GM21390 (cell line): ENCODE data around the gene LYL1.

Experiments
- ATAC-seq: cut with Tn5 transposase; IDR thresholded peaks from one replicate; pipeline ENCODE4 v1.9.1; 2021; ENCODE audit not compliant: unreplicated experiment

The LYL1 gene

DNA sequence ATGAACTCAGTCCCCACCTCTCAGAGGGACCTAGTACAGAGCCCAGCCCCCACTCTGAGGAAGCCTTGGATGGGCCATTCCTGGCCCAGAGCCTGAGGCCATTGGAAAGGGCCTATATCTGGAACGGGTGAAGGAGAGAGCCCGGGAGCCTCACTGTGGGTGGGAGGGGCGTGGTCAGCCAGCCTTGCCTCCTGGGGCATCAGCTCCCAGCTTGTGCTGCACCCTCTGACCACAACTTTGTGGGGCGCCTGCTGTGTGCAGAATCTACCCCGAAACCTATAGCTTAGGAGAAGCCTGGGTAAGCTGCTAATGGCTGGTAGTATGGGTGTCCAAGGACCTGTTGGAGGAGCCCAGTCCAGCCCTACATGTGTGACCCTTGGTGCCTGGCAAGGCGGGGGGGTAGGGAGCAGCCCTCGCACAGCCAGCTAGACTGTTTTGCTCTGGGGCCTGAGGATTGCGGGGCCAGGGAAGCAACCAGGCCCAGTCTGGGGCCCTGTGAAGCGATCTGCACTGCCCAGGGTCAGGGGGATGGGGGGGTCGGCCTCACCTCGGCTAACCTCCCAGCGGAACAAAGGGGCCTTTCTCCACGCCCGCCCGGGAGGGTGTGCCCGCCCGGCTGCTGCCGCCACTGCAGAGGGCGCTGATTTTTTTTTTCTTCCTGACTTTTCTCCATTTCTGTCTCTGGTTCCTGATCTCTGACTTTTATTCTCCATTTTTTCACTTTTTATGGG, 42.3 kb downstream of the LYL1 start:
- ATAC-seq = no peak

DNA sequence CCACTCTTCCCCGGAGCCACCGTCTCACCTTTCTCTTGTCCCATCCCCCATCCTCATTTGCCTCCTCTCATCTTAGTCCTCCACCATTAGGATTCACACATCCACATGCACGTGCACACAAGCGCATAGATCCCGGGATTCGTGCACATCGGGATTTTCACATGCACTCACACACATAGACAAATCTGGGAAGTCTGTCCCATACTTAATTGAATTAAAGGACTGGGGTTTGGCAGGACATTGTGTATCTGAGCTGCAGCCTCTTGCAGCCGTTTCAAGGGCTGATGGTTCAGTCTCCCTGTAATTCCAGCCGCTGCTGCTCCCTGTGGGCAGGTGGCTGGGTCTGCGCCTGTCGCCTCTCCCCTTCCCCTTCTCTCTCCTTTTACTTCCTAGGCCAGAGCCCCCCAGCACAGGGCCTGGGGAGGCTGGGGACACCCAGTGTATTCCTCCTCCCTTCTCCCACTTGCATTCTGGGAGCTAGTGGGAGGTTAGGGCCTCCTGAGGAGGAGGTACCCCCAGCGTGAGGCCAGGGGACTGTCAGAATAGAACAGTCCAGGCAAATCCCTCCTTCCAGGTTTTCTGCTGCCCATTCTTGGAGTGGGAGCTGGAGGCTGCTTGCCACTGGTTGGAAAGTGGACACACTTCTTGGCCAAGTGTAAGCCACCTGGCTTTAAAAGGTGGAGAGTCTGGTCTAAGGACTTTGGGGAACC, 43.6 kb downstream of the LYL1 start:
- ATAC-seq = no peak

DNA sequence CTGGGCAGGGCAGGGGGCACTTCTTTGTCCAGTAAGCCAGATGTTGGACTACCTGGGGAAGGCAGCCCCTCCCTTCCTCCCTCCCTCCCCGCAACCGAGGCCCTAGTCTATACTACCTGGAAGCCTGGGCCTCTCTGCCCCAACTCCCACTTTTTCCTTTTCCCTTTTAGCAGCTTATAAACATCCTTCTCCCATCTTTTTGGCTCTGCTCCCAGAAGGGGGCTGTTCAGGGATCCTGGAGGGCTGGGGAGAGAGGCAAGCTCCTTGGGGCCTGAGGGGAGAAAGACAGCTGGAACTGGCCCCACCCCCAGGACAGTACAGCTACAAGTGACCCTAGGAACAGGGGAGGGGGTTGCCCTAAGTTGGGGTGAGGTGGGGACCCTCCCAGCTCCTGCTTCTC, 44.9 kb downstream of the LYL1 start:
- ATAC-seq = no peak

DNA sequence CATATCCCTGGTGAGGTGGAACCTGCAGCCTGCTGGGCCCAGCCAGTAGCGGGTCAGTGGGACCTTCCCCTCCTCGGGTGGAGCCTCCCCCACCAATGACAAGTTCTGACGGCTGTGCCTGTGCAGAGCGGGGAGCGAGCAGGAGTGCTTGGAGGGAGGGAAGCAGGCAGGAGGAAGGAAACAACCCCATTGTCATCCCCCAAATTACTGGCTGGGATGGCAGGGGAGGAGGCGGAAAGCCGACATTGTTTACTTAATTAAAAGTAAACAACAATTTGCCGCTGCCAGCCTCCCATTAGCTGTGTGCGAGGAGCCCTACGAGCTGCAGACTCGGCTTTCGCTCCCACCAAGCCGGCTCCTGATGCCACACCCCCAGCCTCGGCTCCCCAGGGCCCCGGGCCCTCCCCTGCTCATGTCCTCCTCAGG, 45.5 kb downstream of the LYL1 start:
- no peak for ATAC-seq

DNA sequence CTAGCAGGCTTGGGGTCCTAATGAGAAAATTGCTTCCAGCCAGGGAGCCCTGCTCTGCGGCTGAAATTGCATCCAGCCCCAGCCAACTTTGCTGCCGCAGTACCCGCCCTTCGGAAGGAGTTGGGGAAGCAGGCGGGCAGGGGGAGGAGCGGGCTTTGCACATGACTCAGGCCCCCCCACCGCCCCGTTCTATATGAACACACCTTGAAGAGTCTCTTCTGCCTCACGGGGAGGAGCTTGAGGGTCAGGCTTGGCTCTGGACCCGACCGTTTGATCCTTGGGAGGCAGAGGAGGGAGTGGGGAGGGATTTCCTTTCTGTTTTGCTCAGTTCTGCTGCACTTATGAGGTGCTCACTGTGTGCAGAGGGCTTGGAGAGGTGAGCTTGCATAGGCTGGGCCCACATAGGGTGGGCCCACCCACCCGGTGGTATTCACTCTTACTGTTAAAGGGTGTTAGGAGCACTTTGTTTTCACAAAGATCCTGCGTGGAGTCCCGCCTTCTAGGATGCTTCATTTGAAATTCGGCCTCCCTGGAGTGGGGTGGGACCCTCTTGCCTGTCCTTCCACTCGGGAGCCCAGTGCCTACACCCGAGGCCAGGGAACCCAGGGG, 46.5 kb downstream of the LYL1 start:
- no peak for ATAC-seq

DNA sequence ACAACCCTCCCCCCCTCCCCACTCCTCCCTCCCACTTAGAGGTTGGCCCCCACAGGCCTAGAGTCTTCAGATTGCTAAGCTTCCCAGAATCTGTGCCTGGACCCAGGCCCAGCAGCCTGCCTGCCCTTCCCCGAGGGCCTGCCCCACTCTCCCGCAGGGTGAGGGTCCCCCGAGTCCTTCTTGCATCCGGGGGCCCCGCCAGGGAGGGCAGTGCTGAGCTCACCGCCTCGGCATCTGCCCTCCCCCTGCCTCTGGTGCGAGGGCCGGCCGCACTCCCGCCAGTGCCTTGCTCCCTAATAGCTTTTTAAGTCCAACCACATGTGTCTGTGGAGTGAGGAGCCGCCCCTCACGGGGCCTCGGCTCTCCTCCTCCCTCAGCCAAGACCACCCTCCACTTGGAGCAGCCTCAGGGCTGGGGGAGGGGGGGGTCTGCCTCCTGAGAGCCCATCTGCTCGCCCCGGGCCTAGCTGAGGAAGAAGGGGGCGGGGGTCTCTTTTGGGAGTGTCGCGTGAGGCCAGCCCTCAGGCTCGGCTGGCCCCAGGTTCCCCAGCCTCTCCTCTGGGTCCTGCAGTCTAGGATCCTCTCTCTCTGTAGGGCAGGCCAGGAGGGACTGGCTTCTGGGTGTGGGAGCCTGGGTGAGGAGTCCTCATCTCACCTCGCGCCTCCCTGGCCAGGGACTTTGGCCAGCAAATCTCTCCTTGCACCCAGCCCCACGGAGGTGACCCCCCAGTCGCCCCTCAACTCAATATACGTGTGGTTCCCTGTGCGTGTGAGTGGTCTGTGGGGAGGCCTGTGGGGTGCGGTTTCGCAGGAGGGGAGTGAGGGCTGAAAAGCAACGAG, 47.2 kb downstream of the LYL1 start:
- ATAC-seq = no peak

DNA sequence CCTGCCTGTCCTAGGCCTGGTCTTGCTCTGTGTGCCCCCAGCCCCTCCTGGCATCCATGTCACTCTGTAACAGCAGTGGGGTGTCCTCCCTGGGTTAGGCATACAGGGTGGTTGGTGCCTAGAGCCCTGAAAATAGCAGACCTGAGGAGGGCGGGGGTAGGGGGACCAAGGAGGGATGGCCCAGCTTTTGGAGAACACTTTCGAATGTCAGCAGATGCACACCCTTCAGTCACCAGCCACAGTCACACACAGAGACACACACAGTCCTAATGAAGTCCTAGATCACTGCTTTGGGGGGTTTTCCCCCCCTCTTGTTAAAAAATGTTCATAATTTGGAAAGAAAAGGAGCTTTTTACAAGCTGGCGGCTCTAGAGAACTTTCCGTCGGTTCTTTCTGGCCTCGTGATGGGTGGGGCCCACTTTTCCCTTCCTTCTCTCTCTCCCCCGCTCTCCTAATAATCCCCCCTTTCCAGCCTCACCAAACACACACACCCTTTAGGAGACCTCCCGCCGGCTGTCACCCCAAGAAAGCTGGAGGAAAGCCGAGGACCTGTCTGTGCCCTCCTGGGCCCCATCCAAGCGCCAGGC, 47.9 kb downstream of the LYL1 start:
- ATAC-seq = no peak

DNA sequence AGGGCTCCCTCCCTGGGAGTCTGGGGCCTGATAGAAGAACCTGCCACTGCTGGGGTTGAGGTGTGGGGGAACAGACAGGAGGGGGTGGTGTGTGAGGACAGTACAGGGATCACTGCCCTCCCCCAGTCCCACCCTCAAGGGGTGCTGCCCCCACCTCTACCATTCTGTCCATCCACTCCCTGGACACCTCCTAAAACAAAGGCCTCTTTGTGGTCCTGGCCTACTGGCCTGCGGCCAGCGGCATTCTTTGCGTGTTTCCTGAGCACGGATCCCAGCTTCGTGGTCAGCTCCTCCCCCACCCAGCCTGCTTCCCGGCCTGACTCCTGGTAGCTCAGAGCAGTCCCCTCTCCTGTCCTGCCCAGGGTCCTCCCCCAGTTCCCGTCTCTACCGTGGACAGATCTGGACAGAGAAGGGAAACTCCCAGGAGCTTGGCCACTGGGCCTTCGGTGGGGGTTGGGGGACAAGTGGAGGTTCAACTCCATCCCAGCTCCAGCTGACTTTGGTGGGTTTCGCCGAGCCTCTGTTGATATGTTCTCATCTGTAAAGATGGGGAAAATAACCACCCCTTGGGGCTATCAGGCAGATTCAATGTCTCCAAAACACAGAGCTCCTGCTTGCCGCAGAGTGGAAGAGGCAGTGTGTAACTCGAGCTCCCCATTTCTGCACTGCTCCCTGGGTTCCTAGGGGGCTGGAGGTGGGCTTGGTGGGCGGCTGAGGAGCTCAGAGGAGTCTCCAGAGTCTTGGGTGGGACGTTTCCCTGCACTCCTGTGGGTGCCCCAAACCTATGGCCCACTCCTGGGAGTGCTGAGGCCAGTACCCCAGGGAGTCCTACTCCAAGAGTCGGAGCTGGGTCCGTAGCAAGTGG, 48.7 kb downstream of the LYL1 start:
- no peak for ATAC-seq

DNA sequence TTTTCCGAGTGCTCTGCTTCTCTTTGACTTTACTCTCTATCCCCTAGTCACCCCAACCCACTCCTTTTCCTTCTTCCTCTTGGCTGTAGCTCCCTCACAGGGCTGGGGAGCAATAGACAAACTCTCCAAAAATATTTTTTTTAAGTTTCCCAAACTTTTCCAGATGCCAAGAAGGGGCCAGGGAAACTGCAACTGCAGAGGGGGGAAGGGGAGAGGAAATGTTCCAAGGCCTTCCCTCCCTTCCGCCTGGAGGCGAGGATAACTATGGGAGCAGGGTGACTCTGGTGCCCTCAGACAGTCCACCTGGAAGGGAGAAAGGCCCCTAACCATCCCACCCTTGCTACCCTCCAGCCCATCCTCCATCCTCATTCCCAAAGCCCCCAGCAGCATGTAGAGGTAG, 49.4 kb downstream of the LYL1 start:
- ATAC-seq = no peak

DNA sequence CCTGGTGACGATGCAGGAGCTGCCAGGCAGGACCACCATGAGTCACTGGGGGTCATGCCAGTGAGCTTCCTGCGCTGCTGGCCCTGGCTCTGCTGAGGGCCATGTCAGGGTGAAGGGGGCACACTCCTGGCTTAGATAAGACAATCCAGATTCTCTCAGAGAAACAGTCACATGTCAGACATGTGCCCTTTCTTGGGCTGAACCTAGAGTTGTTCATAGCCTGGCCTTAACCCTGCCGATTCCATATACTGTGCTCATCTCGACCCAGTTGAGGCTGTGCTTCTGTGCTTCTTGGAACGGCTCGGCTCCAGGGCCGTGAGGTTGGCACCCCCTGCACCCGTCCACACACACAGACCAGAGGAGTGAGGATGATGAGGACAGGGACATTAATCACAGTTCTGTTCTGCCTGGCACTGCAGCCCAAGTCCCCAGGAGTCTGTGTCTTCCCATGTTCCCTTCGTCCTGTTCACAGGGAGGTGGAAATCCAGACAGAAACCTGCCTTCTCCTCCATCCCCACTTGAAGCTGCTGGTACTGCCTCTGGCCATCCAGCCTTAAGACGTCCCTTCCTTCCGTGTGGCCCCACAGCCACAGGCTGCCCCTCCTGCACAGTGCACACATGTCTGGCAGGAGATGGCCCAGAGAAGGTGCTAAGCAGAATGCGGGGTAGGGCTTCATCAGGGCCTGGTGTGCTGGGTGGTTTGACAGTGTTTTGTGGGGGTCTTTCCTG, 50.0 kb downstream of the LYL1 start:
- ATAC-seq = no peak

DNA sequence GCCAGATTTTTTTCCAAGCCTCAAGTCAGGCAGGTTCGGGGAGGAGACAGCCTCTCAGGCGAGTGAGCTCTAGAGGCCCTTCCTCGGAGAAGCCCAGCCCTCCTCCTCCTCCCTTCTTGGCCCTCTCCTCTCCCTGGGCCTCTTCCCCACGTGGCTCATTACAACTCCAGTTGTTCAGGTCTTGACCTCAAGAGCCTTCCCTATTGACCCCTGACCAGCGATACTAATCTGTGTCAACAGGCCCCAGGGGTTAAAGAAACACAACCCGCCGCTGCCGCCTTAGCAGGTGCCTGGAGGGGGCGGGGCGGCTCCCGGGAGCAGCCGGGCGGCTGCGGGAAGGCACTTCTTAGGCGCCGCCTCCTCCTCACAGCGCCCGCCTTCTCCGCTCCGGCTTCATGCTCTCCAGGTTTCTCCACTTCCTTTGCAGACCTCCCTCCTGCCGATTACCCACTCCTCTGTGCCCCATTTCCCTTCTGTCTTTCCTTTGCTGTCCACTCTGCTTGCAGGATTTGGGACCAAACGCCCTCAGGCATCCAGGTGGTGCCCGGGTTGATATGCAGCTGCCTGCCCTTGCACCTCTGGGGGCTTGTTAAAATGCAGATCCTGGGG, 51.0 kb downstream of the LYL1 start:
- no peak for ATAC-seq

DNA sequence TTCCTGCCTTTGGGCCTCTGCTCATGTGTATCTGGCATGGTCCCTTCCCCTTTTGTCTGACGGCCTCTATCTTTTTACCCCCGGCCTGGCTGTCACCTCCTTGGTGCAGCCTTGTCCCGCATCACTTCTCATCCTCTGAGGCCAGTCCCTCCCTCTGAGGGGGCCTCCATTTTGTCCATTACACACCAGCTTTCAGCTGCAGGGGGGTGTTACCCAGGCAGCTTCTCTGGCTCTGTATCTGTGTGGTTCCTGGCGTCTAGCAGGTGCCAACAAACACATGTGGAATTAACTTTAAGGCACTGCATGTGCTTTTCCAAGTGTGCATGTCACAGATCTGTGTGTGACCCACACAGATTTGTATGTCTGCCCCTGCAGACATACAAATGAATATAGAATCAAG, 52.4 kb downstream of the LYL1 start:
- ATAC-seq = no peak
